IMR-90 (cell line): ENCODE measurements around the gene GALNT5. TPM values are rescaled to one million over a fixed set of nuclear protein-coding genes. Genes with fewer than 3 reads are reported as not detected.

Experiments
- ATAC-seq: fragments of 200-7000 bp; cut with Tn5 transposase; 2 replicates; pipeline ENCODE4 v1.9.1; 2020; ENCODE audit warnings: low read depth, mild to moderate bottlenecking, moderate library complexity
- BruUV-seq: library from RNA; stranded (reverse); fragments of 400-500 nt; replicated peaks from 2 replicates; lab custom pipeline; 2021; lab: Mats Ljungman, UMichigan
- CTCF ChIA-PET: fragments of 300-600 bp; formaldehyde crosslinking; extraction: SDS; loops from one replicate; lab custom pipeline; 2021; ENCODE audit warnings: antibody characterized with exemption; lab: Yijun Ruan, JAX
- POLR2A ChIA-PET: fragments of 300-600 bp; sonication (Branson Sonifier 250); formaldehyde crosslinking; loops from one replicate; lab custom pipeline; 2022; ENCODE audit warnings: antibody characterized with exemption; ENCODE audit not compliant: unreplicated experiment; lab: Charles Lee
- DNase-seq: peaks from one replicate; pipeline ENCODE4 v3.0.0; 2013
- H2AFZ ChIP-seq: replicated peaks from 2 replicates; pipeline ENCODE3; 2013; ENCODE audit warnings: low read length, mild to moderate bottlenecking; ENCODE audit not compliant: poor library complexity
- H2AK5ac ChIP-seq: 2 replicates; pipeline ENCODE4 v1.6.1; 2013; ENCODE audit warnings: low read depth, low read length, inconsistent platforms
- H2AK9ac ChIP-seq: replicated peaks from 2 replicates; pipeline ENCODE3; 2013; ENCODE audit warnings: mild to moderate bottlenecking, low read depth, low read length, moderate library complexity; ENCODE audit not compliant: poor library complexity
- H2BK120ac ChIP-seq: 2 replicates; pipeline ENCODE4 v1.6.1; 2013; ENCODE audit warnings: low read depth, low read length, inconsistent platforms
- H2BK15ac ChIP-seq: 3 replicates; pipeline ENCODE4 v1.6.1; 2013; ENCODE audit warnings: low read depth, low read length, inconsistent platforms
- H2BK20ac ChIP-seq: 2 replicates; pipeline ENCODE4 v1.6.1; 2013; ENCODE audit warnings: low read depth, mild to moderate bottlenecking, inconsistent platforms, low read length, moderate library complexity
- H2BK5ac ChIP-seq: 2 replicates; pipeline ENCODE4 v1.6.1; 2013; ENCODE audit warnings: mild to moderate bottlenecking, low read depth, low read length, inconsistent platforms; ENCODE audit not compliant: poor library complexity, severe bottlenecking
- H3K14ac ChIP-seq: replicated peaks from 2 replicates; pipeline ENCODE4 v1.6.1; 2013; ENCODE audit warnings: low read depth, low read length, inconsistent platforms
- H3K18ac ChIP-seq: 2 replicates; pipeline ENCODE4 v1.6.1; 2013; ENCODE audit warnings: low read depth, low read length, control low read depth
- H3K23ac ChIP-seq: 2 replicates; pipeline ENCODE4 v1.6.1; 2013; ENCODE audit warnings: low read depth, low read length, inconsistent platforms
- H3K27ac ChIP-seq: 2 replicates; pipeline ENCODE4 v1.5.1; 2013; ENCODE audit warnings: mild to moderate bottlenecking, control low read depth, low read length; ENCODE audit not compliant: insufficient read depth
- H3K27me3 ChIP-seq: 2 replicates; pipeline ENCODE4 v1.6.1; 2013; ENCODE audit warnings: low read length; ENCODE audit not compliant: control insufficient read depth, insufficient read depth
- H3K36me3 ChIP-seq: 2 replicates; pipeline ENCODE4 v1.6.1; 2013; ENCODE audit warnings: low read length, mixed read lengths; ENCODE audit not compliant: control insufficient read depth, insufficient read depth
- H3K4ac ChIP-seq: 2 replicates; pipeline ENCODE4 v1.6.1; 2013; ENCODE audit warnings: low read depth, low read length, inconsistent platforms
- H3K4me1 ChIP-seq: 2 replicates; pipeline ENCODE4 v1.6.1; 2013; ENCODE audit warnings: low read length, mixed read lengths; ENCODE audit not compliant: control insufficient read depth, insufficient read depth
- H3K4me2 ChIP-seq: 2 replicates; pipeline ENCODE4 v1.6.1; 2013; ENCODE audit warnings: low read depth, mild to moderate bottlenecking, control low read depth, low read length, moderate library complexity
- H3K4me3 ChIP-seq: 2 replicates; pipeline ENCODE4 v1.5.1; 2013; ENCODE audit warnings: low read depth, mild to moderate bottlenecking, control low read depth, low read length, moderate library complexity; ENCODE audit not compliant: insufficient read depth
- H3K56ac ChIP-seq: 2 replicates; pipeline ENCODE4 v1.6.1; 2013; ENCODE audit warnings: low read length, inconsistent platforms; ENCODE audit not compliant: insufficient read depth; ENCODE audit errors: extremely low read depth
- H3K79me1 ChIP-seq, 2 experiments: 2 replicates each; pipeline ENCODE4 v1.6.1; 2013; ENCODE audit warnings: low read length in 2 of 2, inconsistent platforms in 1 of 2, low read depth in 1 of 2
- H3K9ac ChIP-seq: 2 replicates; pipeline ENCODE4 v1.6.1; 2013; ENCODE audit warnings: low read depth, low read length, control low read depth
- H3K9me1 ChIP-seq: 2 replicates; pipeline ENCODE4 v1.6.1; 2013; ENCODE audit warnings: low read length, inconsistent platforms; ENCODE audit not compliant: insufficient read depth
- H3K9me3 ChIP-seq: 2 replicates; pipeline ENCODE4 v1.6.1; 2013; ENCODE audit warnings: low read length; ENCODE audit not compliant: control insufficient read depth, insufficient read depth
- H4K20me1 ChIP-seq: 2 replicates; pipeline ENCODE4 v1.6.1; 2013; ENCODE audit warnings: low read length, inconsistent platforms; ENCODE audit not compliant: insufficient read depth
- H4K5ac ChIP-seq: 2 replicates; pipeline ENCODE4 v1.6.1; 2013; ENCODE audit warnings: mild to moderate bottlenecking, low read depth, low read length, control low read depth
- H4K8ac ChIP-seq, 2 experiments: 2 replicates each; pipeline ENCODE4 v1.6.1; 2013; ENCODE audit warnings: low read depth in 2 of 2, low read length in 2 of 2, control low read depth in 1 of 2, inconsistent platforms in 1 of 2
- H4K91ac ChIP-seq: 2 replicates; pipeline ENCODE4 v1.6.1; 2013; ENCODE audit warnings: low read depth, low read length, inconsistent platforms; ENCODE audit not compliant: insufficient read depth
- CEBPB ChIP-seq: IDR thresholded peaks from 2 replicates; pipeline ENCODE4 v1.6.1; 2012; ENCODE audit warnings: low read depth, low read length, improper control_type of control experiment
- CTCF ChIP-seq: conservative IDR thresholded peaks from 2 replicates; pipeline ENCODE4 v1.5.1; 2012; ENCODE audit warnings: mild to moderate bottlenecking, low read depth, low read length, improper control_type of control experiment
- ELK1 ChIP-seq: fragments of 150-350 bp; IDR thresholded peaks from 2 replicates; pipeline ENCODE4 v1.6.1; 2016; ENCODE audit warnings: low read depth, mild to moderate bottlenecking, low read length, moderate library complexity, borderline replicate concordance
- RFX5 ChIP-seq: IDR thresholded peaks from 2 replicates; pipeline ENCODE4 v1.8.0; 2012; ENCODE audit warnings: low read depth, mild to moderate bottlenecking, low read length, moderate library complexity
- USF2 ChIP-seq: fragments of 150-350 bp; IDR thresholded peaks from 2 replicates; pipeline ENCODE4 v1.6.1; 2017; ENCODE audit warnings: mild to moderate bottlenecking, antibody characterized with exemption, low read length, low read depth
- WGBS, 2 experiments: methylation state at CpG; one replicate each; pipeline versions ENCODE4 v1.1.5 to v1.1.7; 2013; ENCODE audit warnings: missing lambda C conversion rate in 2 of 2; ENCODE audit not compliant: insufficient read length in 1 of 2; ENCODE audit errors: extremely low coverage in 2 of 2; 5-methylcytosine and 5-hydroxymethylcytosine counted together
- dilution Hi-C: fragments of 300-500 bp; cut with HindIII; formaldehyde crosslinking; loops from one replicate; pipeline ENCODE4 v1.14.3; 2018; ENCODE audit warnings: low sequenced_read_pairs; ENCODE audit not compliant: unreplicated experiment
- in situ Hi-C: fragments of 300-500 bp; cut with MboI; formaldehyde crosslinking; loops from 3 replicates; pipeline ENCODE4 v1.14.3; 2019; ENCODE audit warnings: low sequenced_read_pairs, inconsistent platforms, mixed read lengths
- intact Hi-C: fragments of 100-400 bp; cut with micrococcal nuclease; formaldehyde crosslinking; loops from 2 replicates; pipeline ENCODE4 v1.10.0; 2022
- polyA plus RNA-seq, 3 experiments: library from polyadenylated mRNA; depleted of rRNA; stranded (reverse); fragments of >200 nt; gene quantifications; 2 replicates each; pipeline ENCODE4 v1.2.3, GENCODE V29; 2012; ENCODE audit warnings: low replicate concordance in 1 of 3
- total RNA-seq: library from RNA; depleted of rRNA; stranded (reverse); fragments of >200 nt; gene quantifications from 2 replicates; pipeline ENCODE4 v1.2.3, GENCODE V29; 2012

Gene GALNT5
- total and polyA plus RNA-seq, 2 of the 4 experiments (the other 2 are of a cell fraction): 36.3 to 63.3 TPM

- H2AK5ac ChIP-seq: no peak overlapping the region
- H3K4me1 ChIP-seq: peaks cover 3% of the 10 kb centered on the region; the same call in 1 of the 2 replicates
- H2AFZ ChIP-seq: no peak overlapping the region
- H3K27ac ChIP-seq: no peak overlapping the region
- H3K27me3 ChIP-seq: no peaks in the 10 kb centered on the region
- no peak for TF ChIP-seq CTCF
- no peak for TF ChIP-seq RFX5
- TF ChIP-seq CEBPB: no peak
- no peak for TF ChIP-seq USF2
- TF ChIP-seq ELK1: no peak
- ChIA-PET CTCF (no interaction called here), POLR2A (no interaction called here)
- no peak overlapping the region for H3K14ac ChIP-seq
- no peak overlapping the region for H2BK15ac ChIP-seq
- no peaks in the 10 kb centered on the region for H3K79me1 ChIP-seq
- no CpG with 5 or more reads among the region's 4 CpGs for whole genome bisulfite sequencing, 2 experiments
- no peaks in the 10 kb centered on the region for H3K9me3 ChIP-seq
- H4K5ac ChIP-seq: no peak overlapping the region; the same call in 1 of the 2 replicates
- no peak overlapping the region for H2AK9ac ChIP-seq
- H2BK5ac ChIP-seq: no peak overlapping the region
- H3K4me3 ChIP-seq: no peak overlapping the region
- intact Hi-C loops (no loop called here), in situ Hi-C loops (no loop called here), dilution Hi-C loops (no loop called here)
- no peak overlapping the region for H4K91ac ChIP-seq
- no peak overlapping the region for H3K56ac ChIP-seq
- no peak overlapping the region for H3K4me2 ChIP-seq
- peaks cover 12% of the 10 kb centered on the region for H3K36me3 ChIP-seq
- H3K9ac ChIP-seq: no peak overlapping the region
- DNase-seq: no peak
- BruUV-seq: no TSS peak
- 0 out of 2 replicates have a peak, but pooled peaks cover 3% of the 10 kb centered on the region for H3K9me1 ChIP-seq
- no peak overlapping the region for H2BK20ac ChIP-seq
- ATAC-seq: no peak
- H4K20me1 ChIP-seq: no peaks in the 10 kb centered on the region
- H3K18ac ChIP-seq: no peak overlapping the region
- no peak overlapping the region for H3K23ac ChIP-seq
- no peak overlapping the region for H3K4ac ChIP-seq
- H4K8ac ChIP-seq: no peak overlapping the region
- no peak overlapping the region for H2BK120ac ChIP-seq
These were observed 39.5 kb downstream of the GALNT5 start for GRCh38 chr2:157296958-157297357.
